HG03521 (cell line): ENCODE data around the gene FLNA.

Experiments
- ATAC-seq: cut with Tn5 transposase; IDR thresholded peaks from one replicate; pipeline ENCODE4 v1.9.1; 2021; ENCODE audit warnings: mild to moderate bottlenecking, moderate library complexity; ENCODE audit not compliant: unreplicated experiment

The FLNA gene

DNA sequence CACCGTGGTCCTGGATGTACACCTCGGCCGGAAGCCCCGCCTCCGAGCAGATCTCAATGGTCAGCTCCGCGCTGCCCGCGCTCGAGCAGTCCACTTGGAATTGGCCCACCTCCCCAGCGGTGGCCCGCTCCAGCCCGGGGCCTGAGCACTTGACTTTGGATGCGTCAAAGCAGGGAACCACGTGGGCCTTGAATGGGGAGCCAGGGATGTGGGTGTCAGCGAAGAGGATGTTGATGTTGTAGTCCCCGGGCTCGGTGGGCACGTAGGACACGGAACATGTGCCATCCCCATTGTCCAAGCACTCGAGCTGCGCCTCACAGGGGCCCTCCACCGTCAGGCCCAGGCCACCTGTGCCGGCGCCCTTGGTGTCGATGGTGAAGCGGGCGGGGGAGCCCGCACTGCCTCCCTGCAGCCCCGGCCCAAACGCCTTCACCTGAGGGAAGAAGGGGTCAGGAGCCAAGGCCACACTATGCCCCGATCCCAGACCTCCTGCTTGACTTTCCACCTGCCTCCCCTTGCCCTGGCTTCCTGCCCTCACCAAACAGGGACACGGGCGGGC lies 14.2 kb downstream of the FLNA start:
- ATAC-seq: no peak

GRCh38 chrX:154359362-154360154 lies 14.9 kb downstream of the FLNA start:
- no peak for ATAC-seq

- no peak for ATAC-seq
These were observed 15.6 kb downstream of the FLNA start for GRCh38 chrX:154358829-154359228.

DNA sequence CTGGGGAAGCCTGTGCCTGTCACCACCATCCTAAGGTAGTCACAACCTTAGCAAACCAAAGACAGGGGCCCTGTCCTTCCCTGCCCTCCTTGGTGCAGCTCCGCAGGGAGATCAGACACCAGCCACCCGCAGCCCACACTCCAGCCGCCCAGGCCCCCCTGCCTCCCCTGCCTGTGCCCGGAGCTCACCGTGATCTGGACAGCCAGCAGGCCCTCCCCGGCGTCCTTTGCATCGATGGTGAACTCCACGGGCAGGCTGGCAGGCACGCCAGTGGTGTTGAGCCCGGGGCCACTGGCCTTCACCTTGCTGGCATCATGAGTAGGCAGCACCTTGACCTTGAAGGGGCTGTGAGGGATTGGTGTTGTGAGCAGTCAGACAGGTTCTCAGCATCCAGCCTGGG lies 16.4 kb downstream of the FLNA start:
- no peak for ATAC-seq

DNA sequence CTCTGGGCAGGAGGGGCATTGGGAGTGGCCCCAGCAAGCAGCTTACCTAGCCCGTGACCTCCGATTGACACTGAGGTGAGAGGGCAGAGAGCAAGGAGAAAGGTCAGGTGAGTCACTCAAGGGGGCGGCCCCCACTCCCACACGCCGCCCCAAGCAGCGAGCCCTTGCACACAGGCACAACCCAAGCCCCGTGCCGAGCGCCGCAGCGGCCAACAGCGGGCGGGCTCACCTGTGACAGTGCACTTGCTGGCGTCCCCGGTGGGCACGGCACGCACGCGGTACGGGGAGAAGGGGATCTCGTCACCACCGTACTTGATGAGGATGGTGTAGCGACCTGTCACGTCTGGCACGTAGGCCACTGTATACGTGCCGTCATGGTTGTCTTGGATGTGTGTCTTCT lies 17.2 kb downstream of the FLNA start:
- no peak for ATAC-seq

DNA sequence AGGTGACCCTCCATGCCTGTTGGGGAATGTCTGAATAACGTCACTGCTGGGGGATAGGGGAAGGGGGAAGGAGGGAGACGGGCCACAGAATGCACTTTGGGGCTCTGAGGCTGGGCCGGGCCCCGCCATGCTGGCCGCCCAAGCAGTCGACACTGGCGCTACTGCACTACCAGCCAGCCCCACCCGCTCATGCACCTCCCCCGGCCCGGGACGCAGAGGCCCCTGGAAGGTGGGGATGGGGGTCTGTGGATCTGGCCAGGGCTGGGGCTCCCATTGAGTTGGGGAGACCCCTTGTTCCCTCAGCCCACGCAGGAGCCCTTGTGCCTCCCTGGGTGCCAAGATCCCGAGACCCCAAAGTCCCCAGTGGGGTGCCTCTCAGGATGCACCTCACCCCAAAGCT lies 17.8 kb downstream of the FLNA start:
- ATAC-seq: no peak

DNA sequence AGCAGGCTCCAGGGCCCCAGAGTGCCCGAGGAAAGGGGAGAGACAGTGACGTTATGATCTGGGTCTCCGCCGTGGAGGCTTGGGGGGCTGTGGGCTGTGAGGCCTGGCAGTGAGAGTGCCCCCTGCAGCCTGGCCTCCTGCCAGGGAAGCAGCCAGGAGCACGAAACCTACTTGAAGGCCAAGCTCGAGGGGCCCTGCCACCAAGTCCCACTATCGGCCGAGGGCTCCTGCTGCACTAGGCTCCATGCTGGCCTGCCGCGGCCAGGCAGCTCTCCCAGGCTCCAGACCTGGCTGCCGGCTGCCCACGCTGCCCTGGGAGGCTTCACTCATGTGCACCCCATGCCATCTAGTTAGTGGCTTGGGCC lies 18.7 kb downstream of the FLNA start:
- no peak for ATAC-seq

DNA sequence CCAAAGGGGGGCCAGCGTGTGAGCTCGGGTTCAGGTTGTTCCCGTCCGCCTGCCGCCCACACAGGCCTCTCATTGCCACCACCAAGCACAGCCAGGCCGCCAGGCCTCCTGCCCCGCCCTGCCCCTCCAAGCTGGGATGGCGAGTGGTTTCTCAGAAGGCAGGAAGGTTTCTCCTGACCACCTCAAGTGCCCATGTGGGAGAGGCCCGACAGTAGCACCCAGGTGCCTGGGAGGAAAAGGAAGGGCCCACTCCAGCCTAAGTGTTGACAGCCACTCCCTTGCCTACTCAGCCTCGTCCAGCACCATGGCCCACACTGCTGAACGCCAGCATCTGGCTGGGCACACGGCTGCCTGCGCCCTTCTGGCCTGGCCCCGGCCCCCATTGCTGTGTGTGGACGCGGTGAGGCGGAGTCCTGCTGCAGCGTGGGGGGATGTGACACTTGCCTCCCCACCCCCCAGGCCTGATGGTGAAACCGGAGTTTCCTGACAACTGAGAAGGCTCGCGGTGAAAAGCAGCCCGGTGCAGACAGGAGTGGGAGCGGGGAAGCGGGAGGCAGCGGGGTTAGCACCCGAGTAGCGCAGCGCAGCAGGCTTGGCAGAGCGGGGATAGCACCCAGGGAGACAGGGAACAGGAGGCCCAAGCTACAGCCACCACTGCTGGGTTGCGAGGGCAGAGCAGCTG lies 19.2 kb downstream of the FLNA start:
- ATAC-seq: no peak

- no peak for ATAC-seq
These were observed 19.9 kb downstream of the FLNA start for GRCh38 chrX:154354516-154354915.

DNA sequence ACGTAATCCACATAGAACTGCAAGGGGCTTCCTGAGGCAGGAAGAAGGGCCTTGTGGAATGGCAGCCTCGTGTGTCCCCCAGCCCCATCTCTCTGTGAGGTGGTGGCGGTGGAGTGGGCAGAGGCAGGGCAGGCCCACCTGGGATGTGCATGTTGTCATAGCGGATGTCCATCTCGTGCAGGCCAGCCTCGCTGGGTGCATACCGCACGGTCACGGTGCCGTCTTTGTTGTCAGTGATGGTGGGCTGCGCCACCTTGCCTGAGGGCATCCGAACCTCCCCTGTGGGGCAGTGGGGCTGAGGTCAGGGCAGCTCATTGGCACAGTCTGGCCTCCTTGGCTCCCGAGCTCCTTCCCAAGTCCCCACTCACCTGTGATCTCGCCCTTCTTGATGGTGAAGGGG lies 20.4 kb downstream of the FLNA start:
- ATAC-seq: no peak

GRCh38 chrX:154353172-154353843 lies 21.1 kb downstream of the FLNA start:
- no peak for ATAC-seq

DNA sequence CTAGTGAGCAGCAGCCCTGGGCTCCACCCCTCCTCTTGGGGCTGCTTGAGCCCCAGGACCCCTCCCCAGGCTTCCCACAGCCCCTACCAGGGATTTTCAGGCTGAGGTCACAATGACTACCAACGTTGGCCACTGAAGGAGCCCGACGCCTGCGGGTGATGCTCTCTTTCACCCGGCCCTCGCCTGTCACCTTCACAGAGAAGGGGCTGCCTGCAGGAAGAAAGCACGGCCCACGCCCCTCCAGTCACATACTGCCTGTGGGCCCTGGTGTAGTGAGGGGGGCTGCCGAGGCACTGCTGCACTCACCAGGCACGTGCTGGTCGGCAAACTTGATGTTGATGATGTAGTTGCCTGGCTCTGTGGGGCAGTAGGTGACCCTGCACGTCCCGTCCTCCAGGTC lies 22.0 kb downstream of the FLNA start:
- ATAC-seq: no peak

GRCh38 chrX:154352012-154352401 lies 22.4 kb downstream of the FLNA start:
- no peak for ATAC-seq

- no peak for ATAC-seq
These were observed 23.0 kb downstream of the FLNA start for GRCh38 chrX:154351183-154352011.

DNA sequence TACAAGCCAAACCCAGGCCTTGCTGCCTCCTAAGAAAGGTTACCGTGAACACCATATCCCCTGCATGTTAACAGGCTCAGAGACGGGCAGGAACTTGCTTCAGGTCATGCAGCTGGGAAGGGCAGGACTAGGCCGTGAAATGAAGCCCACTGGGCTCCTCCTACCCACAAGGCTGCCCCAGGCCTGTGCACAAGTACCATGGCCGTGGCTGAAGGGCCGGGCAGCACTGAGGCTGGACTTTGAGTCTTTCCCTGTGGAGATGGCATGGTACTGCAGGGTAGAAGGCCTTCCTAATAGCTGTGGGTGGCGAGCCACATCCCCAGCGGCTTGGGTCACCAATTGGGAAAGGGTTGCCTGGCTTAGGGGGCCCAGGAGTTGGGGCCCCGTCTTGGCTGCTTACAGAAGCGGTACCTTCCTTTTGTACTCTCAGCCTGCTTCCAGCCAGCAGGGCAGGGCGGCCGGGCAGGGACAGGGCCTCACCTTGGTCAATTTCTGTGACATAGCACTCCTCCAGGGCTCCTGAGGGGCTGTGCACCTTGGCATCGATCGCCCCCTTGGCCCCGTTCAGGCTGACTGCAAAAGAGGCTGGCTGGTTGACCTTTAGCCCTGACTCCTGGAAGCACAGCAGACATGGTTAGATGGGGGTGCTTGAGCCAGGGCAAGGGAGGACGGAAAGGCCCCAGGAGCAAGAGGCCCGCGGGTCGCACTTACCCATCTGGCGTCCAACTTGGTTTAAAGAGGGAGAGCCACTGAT lies 23.8 kb downstream of the FLNA start:
- no peak for ATAC-seq

- ATAC-seq: no peak
These were observed 24.5 kb downstream of the FLNA start for GRCh38 chrX:154349979-154350378.

GRCh38 chrX:154349359-154349935 lies 25.0 kb downstream of the FLNA start:
- no peak for ATAC-seq

DNA sequence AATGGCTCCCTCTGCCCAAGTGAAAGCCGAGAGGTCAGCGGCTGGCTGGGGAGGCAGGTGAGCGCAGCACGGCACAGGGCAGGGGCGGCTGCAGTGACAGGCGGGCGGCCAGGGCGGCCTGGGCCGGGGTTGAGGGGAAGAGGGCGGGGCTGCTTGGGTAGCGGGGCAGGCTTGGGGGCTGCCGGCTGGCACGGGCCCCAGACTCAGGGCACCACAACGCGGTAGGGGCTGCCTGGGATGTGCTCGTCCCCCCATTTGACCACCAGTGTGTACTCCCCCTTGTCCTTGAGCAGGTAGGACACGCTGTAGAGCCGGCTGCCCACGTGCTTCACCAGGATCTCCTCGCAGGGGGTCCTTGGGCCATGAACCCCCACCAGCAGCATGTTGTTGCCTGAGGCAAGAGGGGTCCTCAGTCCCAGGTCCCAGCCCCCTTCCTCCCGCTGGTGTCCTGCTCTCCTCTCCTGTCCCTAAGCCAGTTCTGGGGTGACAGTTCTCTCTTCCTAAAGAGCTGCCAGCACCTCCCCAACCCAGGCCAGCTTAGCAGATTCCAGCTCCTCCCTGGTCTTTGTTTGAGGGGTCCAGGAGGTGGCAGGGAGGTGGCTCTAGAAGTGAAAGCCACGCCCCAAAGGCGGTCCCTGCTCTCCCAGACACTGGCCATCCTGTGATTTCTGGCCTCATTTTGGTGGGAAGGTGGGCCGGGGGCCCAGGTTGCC lies 25.6 kb downstream of the FLNA start:
- no peak for ATAC-seq

GRCh38 chrX:154348114-154348531 lies 26.3 kb downstream of the FLNA start:
- no peak for ATAC-seq
